HepG2 (cell line): ENCODE results near the gene SLC16A6. TPM values are rescaled to one million over a fixed set of nuclear protein-coding genes. Genes with fewer than 3 reads are reported as not detected.
"Not testable (repeated sequence)": the region's sequence is repeated elsewhere in the genome, so short reads cannot be mapped to it uniquely, and the experiment has no call there.

ENCODE experiments used
- CEBPG ChIP-seq: IDR thresholded peaks from 2 replicates; pipeline ENCODE4 v1.6.1; 2016
- ERF ChIP-seq: IDR thresholded peaks from 2 replicates; pipeline ENCODE4 v1.6.1; 2018; ENCODE audit warnings: missing biosample characterization, missing genetic modification reagents
- FOXK2 ChIP-seq: fragments of 450-650 bp; IDR thresholded peaks from 2 replicates; pipeline ENCODE4 v1.6.1; 2016
- FOXO1 ChIP-seq: sonication (generic); formaldehyde crosslinking; IDR thresholded peaks from 2 replicates; pipeline ENCODE4 v1.4.0; 2020; ENCODE audit warnings: missing genetic modification reagents
- GATAD2A ChIP-seq: IDR thresholded peaks from 2 replicates; pipeline ENCODE4 v1.6.1; 2016
- HDAC2 ChIP-seq: sonication (generic); formaldehyde crosslinking; IDR thresholded peaks from 2 replicates; pipeline ENCODE4 v1.4.0; 2020; ENCODE audit warnings: missing genetic modification reagents
- HMG20B ChIP-seq: conservative IDR thresholded peaks from 2 replicates; pipeline ENCODE4 v1.6.1; 2016; ENCODE audit warnings: missing genetic modification reagents, missing compliant biosample characterization
- MIXL1 ChIP-seq: IDR thresholded peaks from 2 replicates; pipeline ENCODE4 v1.6.1; 2016
- RARA ChIP-seq: IDR thresholded peaks from 2 replicates; pipeline ENCODE4 v1.6.1; 2016; ENCODE audit warnings: missing genetic modification reagents, missing compliant biosample characterization
- SOX5 ChIP-seq: IDR thresholded peaks from 2 replicates; pipeline ENCODE4 v1.6.1; 2016; ENCODE audit warnings: borderline replicate concordance
- SOX6 ChIP-seq, 2 experiments: fragments of 450-650 bp in 1 of 2; sonication (generic) in 1 of 2; formaldehyde crosslinking in 1 of 2; IDR thresholded peaks; 2 replicates each; pipeline versions ENCODE4 v1.4.0 to v1.6.1; 2017 to 2020; ENCODE audit warnings: antibody characterized with exemption in 1 of 2, mild to moderate bottlenecking in 1 of 2, missing genetic modification reagents in 1 of 2
- ZNF264 ChIP-seq: sonication (generic); formaldehyde crosslinking; IDR thresholded peaks from 2 replicates; pipeline ENCODE4 v1.4.0; 2020; ENCODE audit warnings: missing genetic modification reagents
- ZNF644 ChIP-seq: IDR thresholded peaks from 2 replicates; pipeline ENCODE4 v1.6.1; 2016; ENCODE audit warnings: low read depth
- ZNF652 ChIP-seq: IDR thresholded peaks from 2 replicates; pipeline ENCODE4 v1.6.1; 2016; ENCODE audit warnings: low read depth, borderline replicate concordance
- polyA plus RNA-seq, 8 experiments: library from polyadenylated mRNA; depleted of rRNA in 3 of 8; stranded (reverse) in 7 of 8; unstranded in 1 of 8; fragments of >200 nt; fragmentation: Illumina TruSeq in 4 of 8; extraction: Trizol in 4 of 8; gene quantifications; 2 replicates each; pipeline versions ENCODE4 v1.2.1 to v1.2.3, GENCODE V29; 2011 to 2016; ENCODE audit warnings: low read depth in 4 of 8, missing spikeins in 1 of 8, mixed read lengths in 1 of 8; ENCODE audit not compliant: insufficient read depth in 1 of 8
- total RNA-seq, 5 experiments: library from RNA; depleted of rRNA; stranded (reverse); fragments of >200 nt; fragmentation: Illumina TruSeq; extraction: Trizol; gene quantifications; 2 replicates each; pipeline ENCODE4 v1.2.3, GENCODE V29; 2016; ENCODE audit warnings: low read depth in 1 of 5
- TF ChIP-seq, protein P1 (sequence below): sonication (generic); formaldehyde crosslinking; IDR thresholded peaks from 2 replicates; pipeline ENCODE4 v1.4.0; 2020; ENCODE audit warnings: missing genetic modification reagents, borderline replicate concordance
- TF ChIP-seq, protein P2 (sequence below), 2 experiments: fragments of 450-650 bp in 1 of 2; sonication (generic) in 1 of 2; formaldehyde crosslinking; IDR thresholded peaks; 2 replicates each; pipeline versions ENCODE4 v1.5.0 to v1.8.0; 2020 to 2022; ENCODE audit warnings: mild to moderate bottlenecking in 1 of 2, missing genetic modification reagents in 1 of 2
- TF ChIP-seq, protein P3 (sequence below): sonication (generic); formaldehyde crosslinking; IDR thresholded peaks from 2 replicates; pipeline ENCODE4 v1.4.0; 2020; ENCODE audit warnings: mild to moderate bottlenecking, missing genetic modification reagents
- TF ChIP-seq, protein P4 (sequence below): IDR thresholded peaks from 2 replicates; pipeline ENCODE4 v1.4.0; 2020; ENCODE audit warnings: mild to moderate bottlenecking, missing genetic modification reagents
- TF ChIP-seq, protein P5 (sequence below): IDR thresholded peaks from 2 replicates; pipeline ENCODE4 v1.6.1; 2016; ENCODE audit warnings: low read depth
- TF ChIP-seq, protein P6 (sequence below): sonication (generic); IDR thresholded peaks from 2 replicates; pipeline ENCODE4 v1.6.1; 2016; ENCODE audit warnings: low read depth, borderline replicate concordance

SLC16A6 gene
- total and polyA plus RNA-seq, 2 of the 13 experiments (the other 11 are each of a cell fraction or from before 2014, with no cell fraction given): 1.1 to 44.7 TPM

DNA sequence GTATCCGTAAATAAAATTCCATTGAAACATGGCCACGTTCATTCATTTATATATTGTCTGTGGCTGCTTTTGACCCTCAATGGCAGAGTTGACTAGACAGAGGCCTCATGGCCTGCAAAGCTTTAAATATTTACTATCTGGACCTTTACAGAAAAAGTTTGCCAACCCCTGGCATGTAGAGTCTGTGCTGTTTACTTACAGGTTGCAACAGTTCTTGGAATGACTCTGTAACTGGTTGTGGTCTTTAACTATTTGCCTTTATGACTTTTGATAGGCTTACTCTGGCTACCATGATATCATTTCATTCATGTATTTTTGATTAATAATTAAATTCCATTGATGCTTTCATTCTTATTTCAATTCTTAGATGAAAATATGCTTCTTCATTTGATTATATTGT, 25.1 kb downstream of the SLC16A6 start (continued):
- peak; percentile 59; the same call in 1 of the 2 replicates for TF ChIP-seq SOX5 (CRISPR knock-in tag)
- peak; percentile 97 for TF ChIP-seq GATAD2A (CRISPR knock-in tag)
- TF ChIP-seq, protein P1, sequence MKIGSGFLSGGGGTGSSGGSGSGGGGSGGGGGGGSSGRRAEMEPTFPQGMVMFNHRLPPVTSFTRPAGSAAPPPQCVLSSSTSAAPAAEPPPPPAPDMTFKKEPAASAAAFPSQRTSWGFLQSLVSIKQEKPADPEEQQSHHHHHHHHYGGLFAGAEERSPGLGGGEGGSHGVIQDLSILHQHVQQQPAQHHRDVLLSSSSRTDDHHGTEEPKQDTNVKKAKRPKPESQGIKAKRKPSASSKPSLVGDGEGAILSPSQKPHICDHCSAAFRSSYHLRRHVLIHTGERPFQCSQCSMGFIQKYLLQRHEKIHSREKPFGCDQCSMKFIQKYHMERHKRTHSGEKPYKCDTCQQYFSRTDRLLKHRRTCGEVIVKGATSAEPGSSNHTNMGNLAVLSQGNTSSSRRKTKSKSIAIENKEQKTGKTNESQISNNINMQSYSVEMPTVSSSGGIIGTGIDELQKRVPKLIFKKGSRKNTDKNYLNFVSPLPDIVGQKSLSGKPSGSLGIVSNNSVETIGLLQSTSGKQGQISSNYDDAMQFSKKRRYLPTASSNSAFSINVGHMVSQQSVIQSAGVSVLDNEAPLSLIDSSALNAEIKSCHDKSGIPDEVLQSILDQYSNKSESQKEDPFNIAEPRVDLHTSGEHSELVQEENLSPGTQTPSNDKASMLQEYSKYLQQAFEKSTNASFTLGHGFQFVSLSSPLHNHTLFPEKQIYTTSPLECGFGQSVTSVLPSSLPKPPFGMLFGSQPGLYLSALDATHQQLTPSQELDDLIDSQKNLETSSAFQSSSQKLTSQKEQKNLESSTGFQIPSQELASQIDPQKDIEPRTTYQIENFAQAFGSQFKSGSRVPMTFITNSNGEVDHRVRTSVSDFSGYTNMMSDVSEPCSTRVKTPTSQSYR (CRISPR knock-in tag): peak; percentile 20; the same call in 1 of the 2 replicates
- peak; percentile 55; the same call in 1 of the 2 replicates for TF ChIP-seq FOXK2
- TF ChIP-seq ZNF264 (CRISPR knock-in tag): 0 out of 2 replicates have a peak, but pooled peaks have one; percentile 25
- TF ChIP-seq, protein P2, sequence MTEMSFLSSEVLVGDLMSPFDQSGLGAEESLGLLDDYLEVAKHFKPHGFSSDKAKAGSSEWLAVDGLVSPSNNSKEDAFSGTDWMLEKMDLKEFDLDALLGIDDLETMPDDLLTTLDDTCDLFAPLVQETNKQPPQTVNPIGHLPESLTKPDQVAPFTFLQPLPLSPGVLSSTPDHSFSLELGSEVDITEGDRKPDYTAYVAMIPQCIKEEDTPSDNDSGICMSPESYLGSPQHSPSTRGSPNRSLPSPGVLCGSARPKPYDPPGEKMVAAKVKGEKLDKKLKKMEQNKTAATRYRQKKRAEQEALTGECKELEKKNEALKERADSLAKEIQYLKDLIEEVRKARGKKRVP (CRISPR knock-in tag; IDR thresholded peaks at IDR 0.05): peak in 1 of 2 experiments; percentile 65; a peak in 1 of 4 replicates
- peak; percentile 58; the same call in 1 of the 2 replicates for TF ChIP-seq HDAC2 (CRISPR knock-in tag)
- TF ChIP-seq, protein P3, sequence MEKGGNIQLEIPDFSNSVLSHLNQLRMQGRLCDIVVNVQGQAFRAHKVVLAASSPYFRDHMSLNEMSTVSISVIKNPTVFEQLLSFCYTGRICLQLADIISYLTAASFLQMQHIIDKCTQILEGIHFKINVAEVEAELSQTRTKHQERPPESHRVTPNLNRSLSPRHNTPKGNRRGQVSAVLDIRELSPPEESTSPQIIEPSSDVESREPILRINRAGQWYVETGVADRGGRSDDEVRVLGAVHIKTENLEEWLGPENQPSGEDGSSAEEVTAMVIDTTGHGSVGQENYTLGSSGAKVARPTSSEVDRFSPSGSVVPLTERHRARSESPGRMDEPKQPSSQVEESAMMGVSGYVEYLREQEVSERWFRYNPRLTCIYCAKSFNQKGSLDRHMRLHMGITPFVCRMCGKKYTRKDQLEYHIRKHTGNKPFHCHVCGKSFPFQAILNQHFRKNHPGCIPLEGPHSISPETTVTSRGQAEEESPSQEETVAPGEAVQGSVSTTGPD (CRISPR knock-in tag): peak; percentile 58; the same call in 1 of the 2 replicates
- TF ChIP-seq, protein P4, sequence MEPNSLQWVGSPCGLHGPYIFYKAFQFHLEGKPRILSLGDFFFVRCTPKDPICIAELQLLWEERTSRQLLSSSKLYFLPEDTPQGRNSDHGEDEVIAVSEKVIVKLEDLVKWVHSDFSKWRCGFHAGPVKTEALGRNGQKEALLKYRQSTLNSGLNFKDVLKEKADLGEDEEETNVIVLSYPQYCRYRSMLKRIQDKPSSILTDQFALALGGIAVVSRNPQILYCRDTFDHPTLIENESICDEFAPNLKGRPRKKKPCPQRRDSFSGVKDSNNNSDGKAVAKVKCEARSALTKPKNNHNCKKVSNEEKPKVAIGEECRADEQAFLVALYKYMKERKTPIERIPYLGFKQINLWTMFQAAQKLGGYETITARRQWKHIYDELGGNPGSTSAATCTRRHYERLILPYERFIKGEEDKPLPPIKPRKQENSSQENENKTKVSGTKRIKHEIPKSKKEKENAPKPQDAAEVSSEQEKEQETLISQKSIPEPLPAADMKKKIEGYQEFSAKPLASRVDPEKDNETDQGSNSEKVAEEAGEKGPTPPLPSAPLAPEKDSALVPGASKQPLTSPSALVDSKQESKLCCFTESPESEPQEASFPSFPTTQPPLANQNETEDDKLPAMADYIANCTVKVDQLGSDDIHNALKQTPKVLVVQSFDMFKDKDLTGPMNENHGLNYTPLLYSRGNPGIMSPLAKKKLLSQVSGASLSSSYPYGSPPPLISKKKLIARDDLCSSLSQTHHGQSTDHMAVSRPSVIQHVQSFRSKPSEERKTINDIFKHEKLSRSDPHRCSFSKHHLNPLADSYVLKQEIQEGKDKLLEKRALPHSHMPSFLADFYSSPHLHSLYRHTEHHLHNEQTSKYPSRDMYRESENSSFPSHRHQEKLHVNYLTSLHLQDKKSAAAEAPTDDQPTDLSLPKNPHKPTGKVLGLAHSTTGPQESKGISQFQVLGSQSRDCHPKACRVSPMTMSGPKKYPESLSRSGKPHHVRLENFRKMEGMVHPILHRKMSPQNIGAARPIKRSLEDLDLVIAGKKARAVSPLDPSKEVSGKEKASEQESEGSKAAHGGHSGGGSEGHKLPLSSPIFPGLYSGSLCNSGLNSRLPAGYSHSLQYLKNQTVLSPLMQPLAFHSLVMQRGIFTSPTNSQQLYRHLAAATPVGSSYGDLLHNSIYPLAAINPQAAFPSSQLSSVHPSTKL: peak; percentile 94
- 0 out of 2 replicates have a peak, but pooled peaks have one; percentile 14 for TF ChIP-seq MIXL1 (CRISPR knock-in tag)
- TF ChIP-seq ZNF652 (CRISPR knock-in tag): peak; percentile 71; the same call in 1 of the 2 replicates
- TF ChIP-seq, protein P5, sequence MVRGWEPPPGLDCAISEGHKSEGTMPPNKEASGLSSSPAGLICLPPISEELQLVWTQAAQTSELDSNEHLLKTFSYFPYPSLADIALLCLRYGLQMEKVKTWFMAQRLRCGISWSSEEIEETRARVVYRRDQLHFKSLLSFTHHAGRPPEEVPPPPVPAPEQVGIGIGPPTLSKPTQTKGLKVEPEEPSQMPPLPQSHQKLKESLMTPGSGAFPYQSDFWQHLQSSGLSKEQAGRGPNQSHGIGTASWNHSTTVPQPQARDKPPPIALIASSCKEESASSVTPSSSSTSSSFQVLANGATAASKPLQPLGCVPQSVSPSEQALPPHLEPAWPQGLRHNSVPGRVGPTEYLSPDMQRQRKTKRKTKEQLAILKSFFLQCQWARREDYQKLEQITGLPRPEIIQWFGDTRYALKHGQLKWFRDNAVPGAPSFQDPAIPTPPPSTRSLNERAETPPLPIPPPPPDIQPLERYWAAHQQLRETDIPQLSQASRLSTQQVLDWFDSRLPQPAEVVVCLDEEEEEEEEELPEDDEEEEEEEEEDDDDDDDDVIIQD (CRISPR knock-in tag): peak; percentile 73; the same call in 1 of the 2 replicates
- TF ChIP-seq CEBPG (CRISPR knock-in tag): peak; percentile 90
- peak; percentile 87 for TF ChIP-seq ZNF644 (CRISPR knock-in tag)
- 0 out of 2 replicates have a peak, but pooled peaks have one; percentile 19 for TF ChIP-seq HMG20B (CRISPR knock-in tag)
- peak; percentile 86 for TF ChIP-seq RARA (CRISPR knock-in tag)
- TF ChIP-seq FOXO1 (CRISPR knock-in tag): peak; percentile 71; the same call in 1 of the 2 replicates
- not testable (repeated sequence) for TF ChIP-seq SOX6 (IDR thresholded peaks at IDR 0.05)
- TF ChIP-seq SOX6 (CRISPR knock-in tag; IDR thresholded peaks at IDR 0.05): peak; percentile 34; the same call in 1 of the 2 replicates
- peak; percentile 61; the same call in 1 of the 2 replicates for TF ChIP-seq ERF (CRISPR knock-in tag)
- TF ChIP-seq, protein P6, sequence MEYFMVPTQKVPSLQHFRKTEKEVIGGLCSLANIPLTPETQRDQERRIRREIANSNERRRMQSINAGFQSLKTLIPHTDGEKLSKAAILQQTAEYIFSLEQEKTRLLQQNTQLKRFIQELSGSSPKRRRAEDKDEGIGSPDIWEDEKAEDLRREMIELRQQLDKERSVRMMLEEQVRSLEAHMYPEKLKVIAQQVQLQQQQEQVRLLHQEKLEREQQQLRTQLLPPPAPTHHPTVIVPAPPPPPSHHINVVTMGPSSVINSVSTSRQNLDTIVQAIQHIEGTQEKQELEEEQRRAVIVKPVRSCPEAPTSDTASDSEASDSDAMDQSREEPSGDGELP: 0 out of 2 replicates have a peak, but pooled peaks have one; percentile 19
